IMR-90 (cell line): Measurements from ENCODE around the gene MDH1B. TPM values are rescaled to one million over a fixed set of nuclear protein-coding genes. Genes with fewer than 3 reads are reported as not detected.

Experiments used
- ATAC-seq: fragments of 200-7000 bp; cut with Tn5 transposase; 2 replicates; pipeline ENCODE4 v1.9.1; 2020; ENCODE audit warnings: low read depth, mild to moderate bottlenecking, moderate library complexity
- BruUV-seq: library from RNA; stranded (reverse); fragments of 400-500 nt; replicated peaks from 2 replicates; lab custom pipeline; 2021; lab: Mats Ljungman, UMichigan
- CTCF ChIA-PET: fragments of 300-600 bp; formaldehyde crosslinking; extraction: SDS; loops from one replicate; lab custom pipeline; 2021; ENCODE audit warnings: antibody characterized with exemption; lab: Yijun Ruan, JAX
- POLR2A ChIA-PET: fragments of 300-600 bp; sonication (Branson Sonifier 250); formaldehyde crosslinking; loops from one replicate; lab custom pipeline; 2022; ENCODE audit warnings: antibody characterized with exemption; ENCODE audit not compliant: unreplicated experiment; lab: Charles Lee
- DNase-seq: peaks from one replicate; pipeline ENCODE4 v3.0.0; 2013
- H2AFZ ChIP-seq: replicated peaks from 2 replicates; pipeline ENCODE3; 2013; ENCODE audit warnings: low read length, mild to moderate bottlenecking; ENCODE audit not compliant: poor library complexity
- H2AK5ac ChIP-seq: 2 replicates; pipeline ENCODE4 v1.6.1; 2013; ENCODE audit warnings: low read depth, low read length, inconsistent platforms
- H2AK9ac ChIP-seq: replicated peaks from 2 replicates; pipeline ENCODE3; 2013; ENCODE audit warnings: mild to moderate bottlenecking, low read depth, low read length, moderate library complexity; ENCODE audit not compliant: poor library complexity
- H2BK120ac ChIP-seq: 2 replicates; pipeline ENCODE4 v1.6.1; 2013; ENCODE audit warnings: low read depth, low read length, inconsistent platforms
- H2BK15ac ChIP-seq: 3 replicates; pipeline ENCODE4 v1.6.1; 2013; ENCODE audit warnings: low read depth, low read length, inconsistent platforms
- H2BK20ac ChIP-seq: 2 replicates; pipeline ENCODE4 v1.6.1; 2013; ENCODE audit warnings: low read depth, mild to moderate bottlenecking, inconsistent platforms, low read length, moderate library complexity
- H2BK5ac ChIP-seq: 2 replicates; pipeline ENCODE4 v1.6.1; 2013; ENCODE audit warnings: mild to moderate bottlenecking, low read depth, low read length, inconsistent platforms; ENCODE audit not compliant: poor library complexity, severe bottlenecking
- H3K14ac ChIP-seq: replicated peaks from 2 replicates; pipeline ENCODE4 v1.6.1; 2013; ENCODE audit warnings: low read depth, low read length, inconsistent platforms
- H3K18ac ChIP-seq: 2 replicates; pipeline ENCODE4 v1.6.1; 2013; ENCODE audit warnings: low read depth, low read length, control low read depth
- H3K23ac ChIP-seq: 2 replicates; pipeline ENCODE4 v1.6.1; 2013; ENCODE audit warnings: low read depth, low read length, inconsistent platforms
- H3K27ac ChIP-seq: 2 replicates; pipeline ENCODE4 v1.5.1; 2013; ENCODE audit warnings: mild to moderate bottlenecking, control low read depth, low read length; ENCODE audit not compliant: insufficient read depth
- H3K27me3 ChIP-seq: 2 replicates; pipeline ENCODE4 v1.6.1; 2013; ENCODE audit warnings: low read length; ENCODE audit not compliant: control insufficient read depth, insufficient read depth
- H3K36me3 ChIP-seq: 2 replicates; pipeline ENCODE4 v1.6.1; 2013; ENCODE audit warnings: low read length, mixed read lengths; ENCODE audit not compliant: control insufficient read depth, insufficient read depth
- H3K4ac ChIP-seq: 2 replicates; pipeline ENCODE4 v1.6.1; 2013; ENCODE audit warnings: low read depth, low read length, inconsistent platforms
- H3K4me1 ChIP-seq: 2 replicates; pipeline ENCODE4 v1.6.1; 2013; ENCODE audit warnings: low read length, mixed read lengths; ENCODE audit not compliant: control insufficient read depth, insufficient read depth
- H3K4me2 ChIP-seq: 2 replicates; pipeline ENCODE4 v1.6.1; 2013; ENCODE audit warnings: low read depth, mild to moderate bottlenecking, control low read depth, low read length, moderate library complexity
- H3K4me3 ChIP-seq: 2 replicates; pipeline ENCODE4 v1.5.1; 2013; ENCODE audit warnings: low read depth, mild to moderate bottlenecking, control low read depth, low read length, moderate library complexity; ENCODE audit not compliant: insufficient read depth
- H3K56ac ChIP-seq: 2 replicates; pipeline ENCODE4 v1.6.1; 2013; ENCODE audit warnings: low read length, inconsistent platforms; ENCODE audit not compliant: insufficient read depth; ENCODE audit errors: extremely low read depth
- H3K79me1 ChIP-seq, 2 experiments: 2 replicates each; pipeline ENCODE4 v1.6.1; 2013; ENCODE audit warnings: low read length in 2 of 2, inconsistent platforms in 1 of 2, low read depth in 1 of 2
- H3K9ac ChIP-seq: 2 replicates; pipeline ENCODE4 v1.6.1; 2013; ENCODE audit warnings: low read depth, low read length, control low read depth
- H3K9me1 ChIP-seq: 2 replicates; pipeline ENCODE4 v1.6.1; 2013; ENCODE audit warnings: low read length, inconsistent platforms; ENCODE audit not compliant: insufficient read depth
- H3K9me3 ChIP-seq: 2 replicates; pipeline ENCODE4 v1.6.1; 2013; ENCODE audit warnings: low read length; ENCODE audit not compliant: control insufficient read depth, insufficient read depth
- H4K20me1 ChIP-seq: 2 replicates; pipeline ENCODE4 v1.6.1; 2013; ENCODE audit warnings: low read length, inconsistent platforms; ENCODE audit not compliant: insufficient read depth
- H4K5ac ChIP-seq: 2 replicates; pipeline ENCODE4 v1.6.1; 2013; ENCODE audit warnings: mild to moderate bottlenecking, low read depth, low read length, control low read depth
- H4K8ac ChIP-seq, 2 experiments: 2 replicates each; pipeline ENCODE4 v1.6.1; 2013; ENCODE audit warnings: low read depth in 2 of 2, low read length in 2 of 2, control low read depth in 1 of 2, inconsistent platforms in 1 of 2
- H4K91ac ChIP-seq: 2 replicates; pipeline ENCODE4 v1.6.1; 2013; ENCODE audit warnings: low read depth, low read length, inconsistent platforms; ENCODE audit not compliant: insufficient read depth
- CHD1 ChIP-seq: IDR thresholded peaks from 2 replicates; pipeline ENCODE4 v1.6.1; 2012; ENCODE audit warnings: low read depth, low read length, improper control_type of control experiment
- MXI1 ChIP-seq: IDR thresholded peaks from 2 replicates; pipeline ENCODE4 v1.6.1; 2012; ENCODE audit warnings: low read depth, mild to moderate bottlenecking, low read length, moderate library complexity, borderline replicate concordance
- RFX5 ChIP-seq: IDR thresholded peaks from 2 replicates; pipeline ENCODE4 v1.8.0; 2012; ENCODE audit warnings: low read depth, mild to moderate bottlenecking, low read length, moderate library complexity
- WGBS, 2 experiments: methylation state at CpG; one replicate each; pipeline versions ENCODE4 v1.1.5 to v1.1.7; 2013; ENCODE audit warnings: missing lambda C conversion rate in 2 of 2; ENCODE audit not compliant: insufficient read length in 1 of 2; ENCODE audit errors: extremely low coverage in 2 of 2; 5-methylcytosine and 5-hydroxymethylcytosine counted together
- dilution Hi-C: fragments of 300-500 bp; cut with HindIII; formaldehyde crosslinking; loops from one replicate; pipeline ENCODE4 v1.14.3; 2018; ENCODE audit warnings: low sequenced_read_pairs; ENCODE audit not compliant: unreplicated experiment
- in situ Hi-C: fragments of 300-500 bp; cut with MboI; formaldehyde crosslinking; loops from 3 replicates; pipeline ENCODE4 v1.14.3; 2019; ENCODE audit warnings: low sequenced_read_pairs, inconsistent platforms, mixed read lengths
- intact Hi-C: fragments of 100-400 bp; cut with micrococcal nuclease; formaldehyde crosslinking; loops from 2 replicates; pipeline ENCODE4 v1.10.0; 2022
- polyA plus RNA-seq, 3 experiments: library from polyadenylated mRNA; depleted of rRNA; stranded (reverse); fragments of >200 nt; gene quantifications; 2 replicates each; pipeline ENCODE4 v1.2.3, GENCODE V29; 2012; ENCODE audit warnings: low replicate concordance in 1 of 3
- total RNA-seq: library from RNA; depleted of rRNA; stranded (reverse); fragments of >200 nt; gene quantifications from 2 replicates; pipeline ENCODE4 v1.2.3, GENCODE V29; 2012
- TF ChIP-seq, protein P1 (sequence below): fragments of 150-350 bp; IDR thresholded peaks from 2 replicates; pipeline ENCODE4 v1.6.1; 2017; ENCODE audit warnings: mild to moderate bottlenecking, antibody characterized with exemption, low read length, low read depth
- TF ChIP-seq, protein P2 (sequence below): conservative IDR thresholded peaks from 2 replicates; pipeline ENCODE4 v1.5.1; 2012; ENCODE audit warnings: mild to moderate bottlenecking, low read depth, low read length, improper control_type of control experiment

MDH1B gene
- total and polyA plus RNA-seq, 2 of the 4 experiments (the other 2 are of a cell fraction): 0.38 to 0.54 TPM

DNA sequence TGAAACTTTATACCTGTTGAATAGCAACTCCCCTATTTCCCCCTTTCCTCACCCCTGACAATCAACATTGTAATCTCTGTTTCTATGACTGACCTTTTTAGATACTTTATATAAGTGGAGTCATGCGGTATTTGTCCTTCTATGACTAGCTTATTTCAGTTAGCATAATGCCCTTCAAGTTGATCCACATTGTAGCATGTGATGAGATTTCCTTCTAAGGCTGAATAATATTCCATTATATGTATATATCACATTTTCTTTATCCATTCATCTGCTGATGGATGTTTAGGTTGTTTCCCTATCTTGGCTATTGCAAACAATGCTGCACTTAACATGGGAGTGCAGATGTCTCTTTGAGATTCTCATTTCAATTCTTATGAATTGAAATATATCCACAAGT is 9.7 kb upstream of the MDH1B start:
- Histone ChIP-seq H2BK15ac (no peak overlapping the region), H2BK20ac (no peak overlapping the region), H4K91ac (no peak overlapping the region), H3K27ac (no peak overlapping the region), H4K8ac (no peak overlapping the region), H2AK5ac (no peak overlapping the region), H2AFZ (no peak overlapping the region), H2BK5ac (no peak overlapping the region), H3K56ac (no peak overlapping the region), H2BK120ac (no peak overlapping the region), H4K5ac (no peak overlapping the region), H3K23ac (no peak overlapping the region), H3K9ac (no peak overlapping the region), H3K36me3 (peaks cover 13% of the 10 kb centered on the region), H3K9me3 (no peaks in the 10 kb centered on the region), H2AK9ac (no peak overlapping the region), H3K27me3 (no peaks in the 10 kb centered on the region), H3K4me2 (no peak overlapping the region), H3K4me3 (no peak overlapping the region), H3K9me1 (no peaks in the 10 kb centered on the region), H3K4me1 (no peaks in the 10 kb centered on the region), H3K79me1 (no peaks in the 10 kb centered on the region; a peak in 1 of 4 replicates), H4K20me1 (no peaks in the 10 kb centered on the region), H3K4ac (no peak overlapping the region), H3K14ac (no peak overlapping the region), H3K18ac (no peak overlapping the region)
- POLR2A ChIA-PET: no interaction called here
- BruUV-seq: no TSS peak
- intact Hi-C loops: no loop called here
- ATAC-seq (no peak), DNase-seq (no peak)
- CTCF ChIA-PET: no interaction called here
- WGBS, 2 experiments: no CpG with 5 or more reads among the region's 1 CpG
- dilution Hi-C loops: no loop called here
- in situ Hi-C loops: loop anchor here (5.0 to 25.0 kb wide), 2 partner anchors 83 to 962 kb away; no protein-coding TSS in a partner anchor
- TF ChIP-seq, protein P1, sequence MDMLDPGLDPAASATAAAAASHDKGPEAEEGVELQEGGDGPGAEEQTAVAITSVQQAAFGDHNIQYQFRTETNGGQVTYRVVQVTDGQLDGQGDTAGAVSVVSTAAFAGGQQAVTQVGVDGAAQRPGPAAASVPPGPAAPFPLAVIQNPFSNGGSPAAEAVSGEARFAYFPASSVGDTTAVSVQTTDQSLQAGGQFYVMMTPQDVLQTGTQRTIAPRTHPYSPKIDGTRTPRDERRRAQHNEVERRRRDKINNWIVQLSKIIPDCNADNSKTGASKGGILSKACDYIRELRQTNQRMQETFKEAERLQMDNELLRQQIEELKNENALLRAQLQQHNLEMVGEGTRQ: no peak
- TF ChIP-seq MXI1 (no peak), RFX5 (no peak), CHD1 (no peak)
- TF ChIP-seq, protein P2, sequence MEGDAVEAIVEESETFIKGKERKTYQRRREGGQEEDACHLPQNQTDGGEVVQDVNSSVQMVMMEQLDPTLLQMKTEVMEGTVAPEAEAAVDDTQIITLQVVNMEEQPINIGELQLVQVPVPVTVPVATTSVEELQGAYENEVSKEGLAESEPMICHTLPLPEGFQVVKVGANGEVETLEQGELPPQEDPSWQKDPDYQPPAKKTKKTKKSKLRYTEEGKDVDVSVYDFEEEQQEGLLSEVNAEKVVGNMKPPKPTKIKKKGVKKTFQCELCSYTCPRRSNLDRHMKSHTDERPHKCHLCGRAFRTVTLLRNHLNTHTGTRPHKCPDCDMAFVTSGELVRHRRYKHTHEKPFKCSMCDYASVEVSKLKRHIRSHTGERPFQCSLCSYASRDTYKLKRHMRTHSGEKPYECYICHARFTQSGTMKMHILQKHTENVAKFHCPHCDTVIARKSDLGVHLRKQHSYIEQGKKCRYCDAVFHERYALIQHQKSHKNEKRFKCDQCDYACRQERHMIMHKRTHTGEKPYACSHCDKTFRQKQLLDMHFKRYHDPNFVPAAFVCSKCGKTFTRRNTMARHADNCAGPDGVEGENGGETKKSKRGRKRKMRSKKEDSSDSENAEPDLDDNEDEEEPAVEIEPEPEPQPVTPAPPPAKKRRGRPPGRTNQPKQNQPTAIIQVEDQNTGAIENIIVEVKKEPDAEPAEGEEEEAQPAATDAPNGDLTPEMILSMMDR: no peak
